HEK293T (cell line): Measurements from ENCODE around the gene COX8A.

ENCODE experiments used
- CTBP1 ChIP-seq: fragments of 450-650 bp; IDR thresholded peaks from 2 replicates; pipeline ENCODE4 v1.6.1; 2016; ENCODE audit warnings: borderline replicate concordance
- ELF4 ChIP-seq: fragments of 450-650 bp; IDR thresholded peaks from 2 replicates; pipeline ENCODE4 v1.6.1; 2017; ENCODE audit warnings: antibody characterized with exemption
- FOXA1 ChIP-seq: fragments of 450-650 bp; IDR thresholded peaks from 2 replicates; pipeline ENCODE4 v1.6.1; 2016; ENCODE audit warnings: mild to moderate bottlenecking
- FOXK2 ChIP-seq: fragments of 450-650 bp; IDR thresholded peaks from 2 replicates; pipeline ENCODE4 v1.6.1; 2016; ENCODE audit warnings: mild to moderate bottlenecking
- FOXM1 ChIP-seq: fragments of 450-650 bp; IDR thresholded peaks from 2 replicates; pipeline ENCODE4 v1.6.1; 2017; ENCODE audit warnings: mild to moderate bottlenecking, borderline replicate concordance
- LEF1 ChIP-seq: fragments of 450-650 bp; IDR thresholded peaks from 2 replicates; pipeline ENCODE4 v1.6.1; 2017; ENCODE audit warnings: mild to moderate bottlenecking, borderline replicate concordance
- NFRKB ChIP-seq: fragments of 450-650 bp; IDR thresholded peaks from 2 replicates; pipeline ENCODE4 v1.6.1; 2016; ENCODE audit warnings: mild to moderate bottlenecking, moderate library complexity
- PKNOX1 ChIP-seq: fragments of 450-650 bp; IDR thresholded peaks from 2 replicates; pipeline ENCODE4 v1.6.1; 2016
- SP1 ChIP-seq: fragments of 450-650 bp; IDR thresholded peaks from 2 replicates; pipeline ENCODE4 v1.6.1; 2017
- SUZ12 ChIP-seq: fragments of 450-650 bp; IDR thresholded peaks from 2 replicates; pipeline ENCODE4 v1.6.1; 2016; ENCODE audit warnings: mild to moderate bottlenecking
- TARDBP ChIP-seq: fragments of 450-650 bp; IDR thresholded peaks from 2 replicates; pipeline ENCODE4 v1.6.1; 2016
- ZNF384 ChIP-seq: fragments of 450-650 bp; IDR thresholded peaks from 2 replicates; pipeline ENCODE4 v1.6.1; 2016

GRCh38 chr11:63939397-63939891 lies 35.0 kb upstream of the COX8A start:
- TF ChIP-seq SUZ12 (no peak), TARDBP (no peak), LEF1 (no peak), SP1 (no peak), CTBP1 (no peak), FOXK2 (no peak), ELF4 (no peak), FOXM1 (no peak), PKNOX1 (no peak), FOXA1 (no peak), ZNF384 (no peak), NFRKB (no peak)
